Activated naive CD4-positive, alpha-beta T cell treated with anti-CD3 and anti-CD28 coated beads, Interleukin-2, amount 50 U/mL, for 24 hours (primary cell): Measurements from ENCODE around the gene SORCS2.
"Not testable (repeated sequence)": the region's sequence is repeated elsewhere in the genome, so short reads cannot be mapped to it uniquely, and the experiment has no call there.

Experiments
- H3K27ac Mint-ChIP-seq: one replicate; pipeline ENCODE4 v1.8.0; 2021; ENCODE audit warnings: mild to moderate bottlenecking, mixed read lengths
- H3K27me3 Mint-ChIP-seq: one replicate; pipeline ENCODE4 v1.8.0; 2021; ENCODE audit warnings: mixed read lengths
- H3K36me3 Mint-ChIP-seq: one replicate; pipeline ENCODE4 v1.8.0; 2021; ENCODE audit warnings: mixed read lengths
- H3K4me1 Mint-ChIP-seq: one replicate; pipeline ENCODE4 v1.8.0; 2021; ENCODE audit warnings: mixed read lengths
- H3K4me3 Mint-ChIP-seq: one replicate; pipeline ENCODE4 v1.8.0; 2021; ENCODE audit warnings: mild to moderate bottlenecking, mixed read lengths
- H3K9me3 Mint-ChIP-seq: one replicate; pipeline ENCODE4 v1.8.0; 2021; ENCODE audit warnings: mixed read lengths

SORCS2 gene

DNA sequence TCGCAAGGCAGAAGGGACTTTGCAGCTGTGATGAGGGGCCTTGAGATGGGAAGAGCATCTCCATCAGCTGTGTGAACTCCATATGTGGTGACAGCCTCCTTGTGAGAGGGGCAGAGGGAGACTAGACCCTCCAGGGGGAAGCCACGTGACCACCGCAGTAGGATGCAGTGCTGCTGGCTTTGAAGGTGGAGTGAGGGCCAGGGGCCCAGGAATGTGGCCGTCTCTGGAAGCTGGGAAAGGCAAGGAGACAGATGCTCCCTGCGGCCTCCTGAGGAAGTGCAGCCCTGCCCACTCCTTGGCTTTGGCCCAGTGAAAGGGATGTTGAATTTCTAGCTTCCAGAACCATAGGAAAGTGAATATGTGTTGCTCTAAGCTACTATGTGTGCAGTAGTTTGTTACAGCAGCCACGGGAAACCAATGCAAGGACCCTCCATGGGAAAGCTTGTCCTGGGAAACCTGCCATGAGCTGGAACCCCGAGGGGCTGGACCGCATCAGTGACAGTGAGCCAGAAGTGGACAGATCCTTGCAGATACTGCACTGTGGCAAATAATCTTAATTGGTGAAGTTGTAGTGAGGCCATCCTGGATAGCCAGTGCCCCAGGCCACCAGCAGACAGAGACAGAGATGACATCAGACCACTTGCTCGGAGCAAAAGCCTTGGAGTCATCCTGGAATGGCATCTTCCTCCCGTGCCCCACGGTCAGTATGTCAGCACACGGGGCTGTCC lies 35.4 kb upstream of the SORCS2 start:
- no peaks in the 10 kb centered on the region for H3K4me1 Mint-ChIP-seq
- H3K4me3 Mint-ChIP-seq: no peak overlapping the region
- no peak overlapping the region for H3K27ac Mint-ChIP-seq
- no peaks in the 10 kb centered on the region for H3K36me3 Mint-ChIP-seq
- peaks cover 6% of the 10 kb centered on the region for H3K27me3 Mint-ChIP-seq
- H3K9me3 Mint-ChIP-seq: no peaks in the 10 kb centered on the region

DNA sequence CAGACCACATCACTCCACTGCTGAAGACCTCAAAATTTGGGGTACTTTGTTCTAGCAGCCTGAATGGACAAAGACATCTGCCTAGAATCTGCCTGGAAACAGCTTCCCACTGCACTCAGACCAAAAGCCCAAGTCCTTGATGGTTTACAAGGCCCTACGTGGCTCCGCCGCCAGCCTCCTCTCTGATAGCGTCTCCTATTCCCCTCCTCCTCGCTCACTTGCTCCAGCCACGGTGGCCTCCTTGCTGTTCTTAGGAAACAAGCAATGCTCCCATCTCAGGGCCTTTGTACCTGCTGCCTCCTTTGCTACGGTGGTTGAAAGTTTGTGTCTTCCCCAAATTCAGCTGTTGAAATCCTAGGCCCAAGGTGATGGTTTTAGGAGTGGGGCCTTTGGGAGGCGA lies 34.7 kb upstream of the SORCS2 start:
- Mint-ChIP-seq H3K27me3 (peaks cover 6% of the 10 kb centered on the region), H3K27ac (no peak overlapping the region), H3K4me3 (no peak overlapping the region), H3K9me3 (no peaks in the 10 kb centered on the region), H3K36me3 (no peaks in the 10 kb centered on the region), H3K4me1 (no peaks in the 10 kb centered on the region)

- Mint-ChIP-seq H3K4me1 (no peaks in the 10 kb centered on the region), H3K9me3 (no peaks in the 10 kb centered on the region), H3K4me3 (no peak overlapping the region), H3K36me3 (no peaks in the 10 kb centered on the region), H3K27me3 (peaks cover 6% of the 10 kb centered on the region), H3K27ac (no peak overlapping the region)
Observed at GRCh38 chr4:7158081-7158750, 34.1 kb upstream of the SORCS2 start.

DNA sequence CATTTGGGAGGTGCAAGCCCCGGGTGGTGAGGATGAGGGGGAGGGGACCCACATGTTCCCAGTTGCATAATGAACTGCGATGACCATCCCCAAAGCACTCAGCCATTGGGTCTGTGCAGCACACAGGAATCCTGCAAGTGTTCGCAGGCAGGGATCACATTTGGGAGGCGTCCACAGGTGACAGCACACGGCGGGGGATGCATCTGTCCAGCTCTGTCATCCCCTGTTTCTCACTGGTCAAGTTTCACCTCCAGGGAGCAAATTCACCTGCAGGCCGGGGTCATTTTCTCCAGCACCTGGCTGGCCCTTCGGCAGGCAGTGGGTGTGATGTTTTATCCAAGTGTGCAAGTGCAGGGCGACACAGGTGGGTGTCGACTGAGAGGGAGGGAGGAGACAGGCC lies 33.3 kb upstream of the SORCS2 start:
- Mint-ChIP-seq H3K4me1 (no peaks in the 10 kb centered on the region), H3K36me3 (no peaks in the 10 kb centered on the region), H3K9me3 (no peaks in the 10 kb centered on the region), H3K4me3 (no peak overlapping the region), H3K27me3 (peaks cover 6% of the 10 kb centered on the region), H3K27ac (no peak overlapping the region)

GRCh38 chr4:7159923-7160322 lies 32.4 kb upstream of the SORCS2 start:
- Mint-ChIP-seq H3K27me3 (peaks cover 6% of the 10 kb centered on the region), H3K9me3 (no peaks in the 10 kb centered on the region), H3K4me3 (no peak overlapping the region), H3K27ac (no peak overlapping the region), H3K36me3 (no peaks in the 10 kb centered on the region), H3K4me1 (no peaks in the 10 kb centered on the region)

- no peaks in the 10 kb centered on the region for H3K36me3 Mint-ChIP-seq
- no peak overlapping the region for H3K27ac Mint-ChIP-seq
Observed at GRCh38 chr4:7160439-7160838, 31.9 kb upstream of the SORCS2 start.

GRCh38 chr4:7160951-7161440 lies 31.3 kb upstream of the SORCS2 start:
- no peak overlapping the region for H3K27ac Mint-ChIP-seq
- H3K9me3 Mint-ChIP-seq: no peaks in the 10 kb centered on the region
- H3K27me3 Mint-ChIP-seq: peaks cover 3% of the 10 kb centered on the region
- no peaks in the 10 kb centered on the region for H3K36me3 Mint-ChIP-seq
- H3K4me1 Mint-ChIP-seq: no peaks in the 10 kb centered on the region
- H3K4me3 Mint-ChIP-seq: no peak overlapping the region

More at GRCh38 chr4:7160439-7160838, 31.9 kb upstream of the SORCS2 start:
- no peaks in the 10 kb centered on the region for H3K4me1 Mint-ChIP-seq
- H3K27me3 Mint-ChIP-seq: peaks cover 4% of the 10 kb centered on the region
- no peak overlapping the region for H3K4me3 Mint-ChIP-seq
- no peaks in the 10 kb centered on the region for H3K9me3 Mint-ChIP-seq

GRCh38 chr4:7161721-7162214 lies 30.6 kb upstream of the SORCS2 start:
- H3K4me1 Mint-ChIP-seq: no peaks in the 10 kb centered on the region
- no peaks in the 10 kb centered on the region for H3K9me3 Mint-ChIP-seq
- H3K27ac Mint-ChIP-seq: no peak overlapping the region
- H3K27me3 Mint-ChIP-seq: peaks cover 2% of the 10 kb centered on the region
- H3K36me3 Mint-ChIP-seq: no peaks in the 10 kb centered on the region
- no peak overlapping the region for H3K4me3 Mint-ChIP-seq

DNA sequence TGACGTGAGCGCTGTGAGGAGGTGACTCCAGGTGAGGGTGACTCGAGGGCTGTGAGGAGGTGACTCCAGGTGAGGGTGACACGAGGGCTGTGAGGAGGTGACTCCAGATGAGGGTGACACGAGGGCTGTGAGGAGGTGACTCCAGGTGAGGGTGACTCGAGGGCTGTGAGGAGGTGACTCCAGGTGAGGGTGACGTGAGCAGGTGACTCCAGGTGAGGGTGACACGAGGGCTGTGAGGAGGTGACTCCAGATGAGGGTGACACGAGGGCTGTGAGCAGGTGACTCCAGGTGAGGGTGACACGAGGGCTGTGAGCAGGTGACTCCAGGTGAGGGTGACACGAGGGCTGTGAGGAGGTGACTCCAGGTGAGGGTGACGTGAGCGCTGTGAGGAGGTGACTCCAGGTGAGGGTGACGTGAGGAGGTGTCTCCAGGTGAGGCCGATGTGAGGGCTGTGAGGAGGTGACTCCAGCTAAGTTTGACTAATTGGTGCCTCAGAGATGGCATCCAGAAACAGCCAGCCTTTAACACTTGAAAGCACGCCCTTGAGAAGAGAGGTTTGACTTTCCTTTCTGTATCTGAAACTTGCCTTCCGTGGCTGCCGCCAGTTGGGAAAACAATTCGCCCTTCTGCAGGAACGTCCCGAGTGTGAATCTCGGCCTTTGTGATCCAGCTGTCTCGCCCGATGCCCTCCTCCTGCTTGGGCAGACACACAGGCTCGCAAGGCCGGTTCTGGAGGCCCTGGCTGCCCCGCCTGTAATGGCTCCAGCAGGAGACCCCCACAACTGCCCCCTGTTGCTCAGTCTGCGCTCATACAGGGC lies 27.1 kb upstream of the SORCS2 start:
- H3K4me3 Mint-ChIP-seq, H3K27me3 Mint-ChIP-seq, H3K36me3 Mint-ChIP-seq, H3K4me1 Mint-ChIP-seq, H3K9me3 Mint-ChIP-seq: not testable (repeated sequence)
- H3K27ac Mint-ChIP-seq: peak overlapping the region; percentile 12

DNA sequence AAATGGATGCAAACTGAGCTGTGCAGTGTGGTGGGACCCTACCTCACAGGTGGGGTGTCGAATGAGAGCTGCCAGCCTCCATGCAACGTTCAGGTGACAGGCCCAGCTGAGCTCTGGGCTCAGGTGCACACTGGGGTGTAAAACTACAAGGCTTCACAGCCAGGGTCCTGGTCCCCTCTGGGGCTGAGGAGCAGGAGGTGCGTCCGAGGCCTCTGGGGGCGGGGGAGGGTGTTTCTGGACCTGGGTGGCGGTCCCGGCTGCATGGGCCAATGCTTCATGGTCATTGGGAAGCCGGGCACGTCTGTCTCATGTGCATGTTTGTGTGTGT lies 26.5 kb upstream of the SORCS2 start:
- Mint-ChIP-seq H3K9me3 (no peaks in the 10 kb centered on the region), H3K27me3 (no peaks in the 10 kb centered on the region), H3K27ac (no peak overlapping the region), H3K36me3 (no peaks in the 10 kb centered on the region), H3K4me3 (no peak overlapping the region), H3K4me1 (no peaks in the 10 kb centered on the region)

DNA sequence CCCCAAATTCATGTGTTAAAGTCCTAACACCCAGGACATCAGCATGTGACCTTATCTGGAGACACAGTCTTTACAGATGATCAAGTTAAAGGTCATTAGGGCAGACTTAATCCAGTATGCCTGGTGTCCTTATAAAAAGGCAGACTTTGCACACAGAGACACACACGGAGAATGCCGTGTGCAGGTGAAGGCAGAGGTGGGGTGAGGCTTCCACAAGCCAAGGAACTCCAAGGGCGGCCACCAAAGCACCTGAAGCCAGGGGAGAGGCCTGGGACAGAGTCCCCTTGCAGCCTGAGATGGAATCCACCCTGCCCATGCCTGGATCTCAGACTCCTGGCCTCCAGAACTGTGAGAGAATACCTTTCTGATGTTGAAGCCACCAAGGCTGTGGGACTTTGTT lies 26.1 kb upstream of the SORCS2 start:
- Mint-ChIP-seq H3K9me3 (no peaks in the 10 kb centered on the region), H3K36me3 (no peaks in the 10 kb centered on the region), H3K4me1 (no peaks in the 10 kb centered on the region), H3K27me3 (no peaks in the 10 kb centered on the region), H3K27ac (no peak overlapping the region), H3K4me3 (no peak overlapping the region)

DNA sequence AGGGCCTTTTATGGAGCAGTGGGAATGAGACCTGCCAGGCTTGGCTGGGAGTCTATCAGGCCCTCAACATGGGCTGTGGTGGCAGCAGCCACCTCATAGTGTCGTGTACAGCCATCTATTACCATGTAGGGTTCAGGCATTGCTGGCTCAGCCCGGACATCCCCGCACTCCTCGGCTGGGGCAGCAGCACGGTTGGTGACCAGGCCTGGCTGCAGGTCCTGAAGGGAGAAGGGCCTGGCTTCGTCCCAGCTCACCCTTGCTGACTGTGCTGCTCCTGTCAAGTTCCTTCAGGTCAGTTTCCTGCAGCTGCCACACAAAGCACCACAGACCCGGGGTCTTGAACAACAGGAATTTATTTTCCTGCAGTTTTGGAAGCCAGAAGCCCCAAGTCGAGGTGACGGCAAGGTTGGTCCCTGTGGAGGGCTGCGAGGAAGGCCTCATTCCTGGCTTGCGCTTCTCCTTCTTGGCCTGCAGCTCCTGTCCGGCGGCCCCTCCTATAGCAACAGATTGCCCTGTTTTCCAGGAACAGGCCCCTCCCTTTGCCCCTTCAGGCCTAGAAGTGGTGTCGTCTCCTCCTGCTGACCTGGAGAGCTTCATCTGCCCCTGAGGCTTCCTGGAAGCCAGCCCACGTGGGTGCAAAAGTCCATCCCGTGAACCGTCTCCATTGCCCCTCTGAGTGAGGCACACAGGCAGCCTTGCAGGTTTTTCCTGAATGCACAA lies 25.2 kb upstream of the SORCS2 start:
- Mint-ChIP-seq H3K36me3 (no peaks in the 10 kb centered on the region), H3K4me1 (no peaks in the 10 kb centered on the region), H3K9me3 (no peaks in the 10 kb centered on the region), H3K27ac (no peak overlapping the region), H3K27me3 (no peaks in the 10 kb centered on the region), H3K4me3 (no peak overlapping the region)

GRCh38 chr4:7167706-7168105 lies 24.6 kb upstream of the SORCS2 start:
- no peak overlapping the region for H3K27ac Mint-ChIP-seq

GRCh38 chr4:7168106-7168505 lies 24.2 kb upstream of the SORCS2 start:
- H3K4me3 Mint-ChIP-seq: no peak overlapping the region

More at GRCh38 chr4:7167706-7168105, 24.6 kb upstream of the SORCS2 start:
- no peaks in the 10 kb centered on the region for H3K36me3 Mint-ChIP-seq
- no peak overlapping the region for H3K4me3 Mint-ChIP-seq
- H3K9me3 Mint-ChIP-seq: no peaks in the 10 kb centered on the region
- no peaks in the 10 kb centered on the region for H3K4me1 Mint-ChIP-seq
- no peaks in the 10 kb centered on the region for H3K27me3 Mint-ChIP-seq

DNA sequence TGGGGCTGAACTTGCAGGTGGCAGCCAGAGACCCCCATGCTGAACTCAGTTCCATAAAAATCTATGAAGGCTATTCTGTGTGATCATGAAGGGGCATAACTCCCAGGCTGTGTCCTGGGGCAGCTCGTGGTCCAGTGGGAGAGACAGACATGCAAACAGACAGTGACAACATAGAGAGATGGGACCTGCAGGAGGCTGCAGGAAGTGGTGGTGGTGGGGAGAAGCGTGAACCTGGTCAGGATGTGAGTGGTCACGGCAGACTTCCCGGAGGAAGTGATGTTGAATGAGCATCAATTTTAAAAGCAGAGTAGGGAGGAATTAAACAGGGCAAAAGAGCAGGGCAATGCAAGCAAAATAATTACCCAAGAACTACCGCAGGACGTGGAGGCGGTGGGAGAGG lies 23.2 kb upstream of the SORCS2 start:
- Mint-ChIP-seq H3K27me3 (no peaks in the 10 kb centered on the region), H3K9me3 (no peaks in the 10 kb centered on the region), H3K4me3 (no peak overlapping the region), H3K27ac (no peak overlapping the region), H3K36me3 (no peaks in the 10 kb centered on the region), H3K4me1 (no peaks in the 10 kb centered on the region)

More at GRCh38 chr4:7168106-7168505, 24.2 kb upstream of the SORCS2 start:
- H3K27me3 Mint-ChIP-seq: no peaks in the 10 kb centered on the region
- H3K27ac Mint-ChIP-seq: no peak overlapping the region
- H3K36me3 Mint-ChIP-seq: no peaks in the 10 kb centered on the region
- no peaks in the 10 kb centered on the region for H3K9me3 Mint-ChIP-seq
- no peaks in the 10 kb centered on the region for H3K4me1 Mint-ChIP-seq
